COLO668 (cell line): ENCODE results near the gene CCT6B.
"Not testable (repeated sequence)": the region's sequence is repeated elsewhere in the genome, so short reads cannot be mapped to it uniquely, and the experiment has no call there.

ENCODE experiments used
- DNase-seq: peaks from one replicate; lab custom pipeline; 2025; ENCODE audit not compliant: unreplicated experiment; lab: John Stamatoyannopoulos, UW

The CCT6B gene

DNA sequence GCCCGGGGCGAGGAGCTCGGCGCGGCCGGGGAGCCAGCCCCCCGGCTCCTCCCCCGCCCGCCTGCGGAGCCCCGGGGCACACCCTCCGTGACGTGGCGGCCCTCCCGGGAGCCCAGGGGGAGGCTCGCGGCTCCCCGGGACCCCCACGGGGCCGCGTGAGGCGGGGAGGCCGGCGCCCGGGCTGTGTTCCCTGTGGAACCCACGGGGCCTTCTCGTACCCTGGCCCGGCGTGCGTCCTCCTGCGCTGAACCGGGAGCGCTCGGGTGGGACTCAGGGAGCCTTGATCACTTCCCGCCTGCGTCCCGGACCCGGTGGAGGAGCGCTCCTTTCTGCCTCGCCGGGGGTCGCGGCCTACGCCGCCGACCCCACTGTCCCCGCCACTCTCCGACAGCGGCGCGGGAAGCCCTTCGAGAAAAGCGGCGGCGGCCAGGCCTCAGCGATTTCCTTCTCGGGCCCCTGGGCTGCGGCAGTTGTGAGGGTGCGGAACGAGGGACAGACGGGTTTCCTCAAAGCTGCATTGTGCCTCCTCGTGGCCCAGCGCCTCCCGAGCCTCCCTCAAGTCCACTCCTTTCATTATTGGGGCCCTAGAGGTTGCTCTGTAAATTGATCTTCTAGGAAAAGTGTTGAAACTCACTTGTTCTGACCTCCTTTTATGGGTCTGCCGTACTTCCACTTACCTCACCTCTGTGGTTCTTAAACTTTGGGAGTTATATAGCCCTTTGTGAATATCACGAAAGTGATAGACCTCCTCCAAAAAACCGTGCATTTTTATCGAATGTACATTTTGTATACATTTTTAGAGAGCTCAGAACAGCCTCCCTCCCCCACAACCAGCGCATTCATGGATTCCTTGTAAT lies 19.6 kb upstream of the CCT6B start:
- peak; percentile 78 for DNase-seq

DNA sequence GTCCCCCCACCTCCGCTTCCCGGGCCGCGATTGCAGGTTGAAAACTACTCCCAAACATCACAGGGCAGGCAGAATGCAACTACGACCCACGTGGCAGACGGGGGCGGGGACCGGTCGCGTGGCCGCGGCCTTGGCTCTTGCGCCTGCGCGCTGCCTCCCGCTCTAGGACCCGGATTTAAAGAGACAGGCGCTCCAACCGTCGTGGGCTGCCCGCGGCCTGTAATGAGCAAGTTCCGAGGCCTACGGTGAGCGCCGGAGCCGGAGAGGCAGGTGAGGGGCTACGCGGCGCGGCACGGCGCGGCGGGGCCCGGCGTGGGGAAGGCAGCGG lies 19.1 kb upstream of the CCT6B start, which contains the start of gene LIG3:
Gene LIG3, plus strand, starts transcription at position 160 of the 328 bp plus-strand sequence. CDS start 2,494 bp downstream, outside the sequence.
- peak; percentile 87 for DNase-seq

DNA sequence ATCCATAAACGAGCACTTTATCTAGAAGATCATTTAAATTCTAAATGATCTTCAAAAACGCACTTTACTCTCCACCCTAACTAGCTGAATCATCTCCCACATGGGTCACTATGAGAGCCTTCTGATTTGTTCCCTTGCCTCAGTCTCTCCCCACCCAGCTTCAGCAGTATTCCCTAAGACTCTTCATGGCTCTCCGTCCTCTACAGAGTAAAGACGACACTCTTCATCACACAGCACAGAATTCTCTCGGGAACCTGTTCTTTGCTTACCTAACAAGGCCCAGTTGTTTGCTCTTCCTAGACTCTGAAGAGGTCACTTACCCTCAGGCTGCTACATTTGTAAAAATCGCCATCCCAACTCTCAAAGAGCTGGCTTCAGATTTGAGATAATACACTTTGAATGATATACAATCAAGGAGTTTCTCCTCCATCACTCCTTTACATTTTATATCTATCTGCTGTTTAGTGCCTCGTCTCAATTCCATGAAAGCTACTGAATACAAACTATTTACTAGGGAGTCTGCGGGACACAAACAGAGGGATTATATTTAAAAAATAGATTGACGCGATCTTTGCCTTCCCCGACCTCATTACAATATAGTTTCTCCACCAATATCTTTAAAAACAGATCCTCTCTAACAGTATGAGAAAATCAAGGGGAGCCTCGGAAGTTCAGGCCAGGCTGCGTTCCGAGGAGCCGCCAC lies 18.5 kb upstream of the CCT6B start:
- no peak for DNase-seq

DNA sequence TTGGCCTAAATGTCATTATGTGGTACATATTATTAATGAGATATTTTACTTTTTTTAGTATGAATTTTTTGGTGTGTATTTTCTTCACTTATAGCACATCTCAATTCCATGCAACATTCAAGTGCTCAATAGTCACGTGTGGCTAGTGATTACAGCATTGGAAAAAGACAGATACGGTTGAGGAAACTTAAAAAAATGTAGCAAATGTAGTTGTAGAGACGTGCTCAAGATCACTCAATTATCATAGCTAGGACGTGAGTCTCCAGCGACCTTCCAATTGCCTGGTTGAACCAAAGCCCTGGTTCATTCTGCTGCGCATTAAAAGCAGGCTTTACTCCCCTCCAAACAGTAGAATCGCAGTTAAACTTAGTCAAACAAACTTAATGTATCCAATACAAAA lies 17.9 kb upstream of the CCT6B start:
- DNase-seq, result no peak

DNA sequence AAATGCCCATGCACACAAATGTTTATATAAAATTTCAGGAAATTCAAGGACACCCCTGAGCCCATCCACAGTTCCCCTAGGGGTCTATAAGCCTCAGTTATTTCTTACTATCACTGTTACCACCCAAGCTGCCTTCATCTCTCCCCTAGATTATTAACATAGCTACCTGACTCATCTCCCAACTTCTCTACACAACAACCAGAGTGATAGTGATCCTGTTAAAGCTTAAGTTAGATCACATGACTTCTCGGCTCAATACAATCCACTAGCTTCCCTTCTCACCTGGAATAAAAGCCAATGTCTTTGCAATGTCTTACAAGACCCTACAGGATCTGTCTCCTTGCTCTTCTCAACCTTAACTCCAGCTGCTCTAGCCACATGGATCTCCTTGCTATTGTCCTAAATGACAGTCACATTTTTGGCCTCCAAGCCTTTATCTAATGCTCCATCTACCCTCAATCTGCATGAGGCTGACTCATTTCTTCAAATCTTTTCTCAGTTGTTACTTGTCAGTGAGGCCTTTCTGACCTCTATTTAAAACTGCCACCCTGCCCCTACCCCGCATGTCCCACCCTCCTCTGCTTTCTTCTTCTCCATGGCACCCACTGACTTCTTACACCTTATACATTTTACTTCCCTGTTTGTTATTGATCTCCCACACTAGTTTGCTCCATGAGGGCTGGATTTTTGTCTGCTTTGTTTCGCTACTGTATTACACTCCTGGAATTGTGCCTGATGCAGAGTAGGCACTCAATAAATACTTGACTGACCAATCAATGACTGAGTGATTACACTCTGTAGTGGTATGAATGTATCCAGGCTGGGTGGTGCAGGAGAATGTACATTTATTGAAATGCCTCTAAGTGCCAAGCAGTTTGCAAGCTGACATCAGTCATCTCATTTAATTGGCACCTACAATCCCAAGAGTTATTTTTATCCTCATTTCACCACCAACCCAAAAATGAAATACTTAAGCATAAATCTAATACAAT lies 13.8 kb upstream of the CCT6B start:
- no peak for DNase-seq

DNA sequence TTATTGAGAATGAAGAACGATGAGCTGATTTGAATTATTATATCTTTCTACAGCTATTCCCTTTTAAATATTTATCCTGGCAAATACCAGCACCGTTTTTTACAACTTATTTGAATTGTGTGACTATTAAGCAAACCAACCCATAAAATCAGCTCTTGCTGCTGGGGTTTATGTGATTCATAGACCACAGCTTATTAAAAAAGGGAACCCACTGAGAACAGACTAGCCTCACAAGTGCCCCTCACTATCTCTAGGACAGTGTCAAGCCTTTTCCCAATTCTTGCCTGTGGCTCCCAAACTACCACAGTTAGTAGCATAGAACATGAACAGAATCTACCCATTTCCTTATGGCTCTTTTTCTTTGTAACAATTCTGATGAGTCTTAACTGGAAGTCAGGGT lies 12.9 kb upstream of the CCT6B start:
- no peak for DNase-seq

DNA sequence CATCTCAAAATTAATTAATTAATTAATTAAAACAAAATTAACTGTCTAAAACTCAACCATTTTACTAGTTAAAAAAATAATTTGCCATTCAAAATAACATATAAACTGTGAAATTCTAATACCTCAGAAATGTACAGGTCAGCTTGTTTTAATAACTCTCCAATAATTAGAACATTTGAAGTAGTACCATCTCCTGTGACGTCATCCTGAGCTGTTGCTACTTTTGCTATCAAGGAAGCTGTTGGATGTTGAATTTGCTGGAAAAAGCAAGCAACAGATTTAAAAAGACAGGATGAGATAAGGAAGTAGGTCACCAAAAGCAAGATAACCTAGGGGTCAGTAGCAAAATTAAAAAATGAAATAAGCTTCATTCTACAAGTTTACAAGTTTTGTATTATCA lies 2.8 kb downstream of the CCT6B start:
- no peak for DNase-seq

DNA sequence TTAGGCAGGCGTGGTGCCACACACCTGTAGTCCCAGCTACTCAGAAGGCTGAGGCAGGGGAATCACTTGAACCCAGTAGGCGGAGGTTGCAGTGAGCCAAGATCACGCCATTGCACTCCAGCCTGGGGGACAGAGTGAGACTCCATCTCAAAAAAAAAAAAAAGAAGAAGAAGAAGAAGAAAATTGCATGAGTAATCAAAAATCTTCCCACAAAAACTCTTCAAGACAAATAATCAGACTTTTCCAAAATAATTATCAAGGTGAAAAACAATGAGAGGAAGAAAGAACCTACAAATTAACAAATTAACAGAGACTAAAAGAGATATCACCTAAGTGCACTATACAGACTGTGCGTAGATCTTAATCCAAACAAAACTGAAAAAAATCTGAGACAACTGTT lies 10.5 kb downstream of the CCT6B start:
- not testable (repeated sequence) for DNase-seq

DNA sequence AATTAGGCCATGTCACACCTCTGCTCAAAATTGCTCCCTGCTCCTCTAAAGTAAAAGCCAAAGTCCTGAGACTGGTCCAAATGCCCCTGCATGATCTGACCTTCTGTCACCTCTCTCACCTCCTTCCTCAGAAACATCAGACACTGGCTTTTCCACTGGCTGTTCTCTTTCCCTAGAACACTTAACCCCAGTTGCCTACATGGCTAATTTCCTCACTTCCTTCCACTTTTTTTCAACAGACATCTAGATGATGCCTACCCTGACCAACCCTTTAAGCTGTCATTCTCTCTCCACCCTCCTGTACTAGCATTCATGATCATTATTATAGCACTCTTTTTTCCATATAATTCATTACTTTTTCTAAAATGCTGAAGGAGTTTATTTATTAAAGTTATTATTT lies 31.0 kb downstream of the CCT6B start:
- no peak for DNase-seq

DNA sequence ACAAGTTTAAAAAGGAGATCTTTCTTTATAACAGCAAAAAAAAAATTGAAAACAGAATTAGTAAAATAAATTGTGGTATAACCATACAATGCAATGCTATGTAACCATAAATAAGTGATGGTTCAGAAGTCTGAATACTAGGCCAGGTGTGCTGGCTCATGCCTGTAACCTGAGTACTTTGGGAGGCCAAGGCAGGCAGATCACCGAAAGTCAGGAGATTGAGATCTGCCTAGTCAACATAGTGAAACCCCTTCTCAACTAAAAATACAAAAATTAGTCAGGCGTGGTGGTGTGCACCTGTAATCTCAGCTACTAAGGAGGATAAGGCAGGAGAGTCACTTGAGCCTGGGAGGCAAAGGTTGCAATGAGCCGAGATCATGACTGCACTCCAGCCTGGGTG lies 34.6 kb downstream of the CCT6B start:
- DNase-seq, result no peak

DNA sequence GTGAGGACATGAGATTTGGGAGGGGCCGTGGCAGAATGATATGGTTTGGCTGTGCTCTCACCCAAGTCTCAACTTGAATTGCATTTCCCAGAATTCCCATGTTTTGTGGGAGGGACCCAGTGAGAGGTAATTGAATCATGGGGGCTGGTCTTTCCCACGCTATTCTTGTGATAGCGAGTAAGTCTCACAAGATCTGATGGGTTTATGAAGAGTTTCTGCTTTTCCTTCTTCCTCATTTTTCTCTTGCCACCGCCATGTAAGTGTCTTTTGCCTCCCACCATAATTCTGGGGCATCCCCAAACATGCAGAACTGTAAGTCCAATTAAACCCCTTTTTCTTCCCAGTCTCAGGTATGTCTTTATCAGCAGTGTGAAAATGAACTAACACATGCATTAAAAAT lies 40.6 kb downstream of the CCT6B start:
- no peak for DNase-seq

DNA sequence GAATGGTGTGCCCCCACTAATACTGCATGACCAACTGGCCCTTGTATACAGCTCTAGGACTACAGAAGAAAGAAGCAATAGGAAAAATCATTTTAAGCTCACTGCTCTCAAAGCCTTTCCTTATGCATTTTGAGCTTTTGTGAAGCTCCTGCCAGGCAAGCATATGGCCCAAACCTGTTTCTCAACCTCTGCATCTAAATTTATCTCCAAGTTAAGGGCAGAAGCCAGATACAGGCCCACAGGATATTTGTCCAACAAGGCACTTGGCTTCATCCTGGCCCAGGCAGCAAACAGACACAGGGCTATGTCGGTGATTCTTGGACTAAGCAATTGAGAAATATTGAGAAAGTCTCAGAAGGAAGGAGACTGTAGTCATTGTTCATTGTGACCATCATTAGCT lies 43.9 kb downstream of the CCT6B start:
- no peak for DNase-seq

DNA sequence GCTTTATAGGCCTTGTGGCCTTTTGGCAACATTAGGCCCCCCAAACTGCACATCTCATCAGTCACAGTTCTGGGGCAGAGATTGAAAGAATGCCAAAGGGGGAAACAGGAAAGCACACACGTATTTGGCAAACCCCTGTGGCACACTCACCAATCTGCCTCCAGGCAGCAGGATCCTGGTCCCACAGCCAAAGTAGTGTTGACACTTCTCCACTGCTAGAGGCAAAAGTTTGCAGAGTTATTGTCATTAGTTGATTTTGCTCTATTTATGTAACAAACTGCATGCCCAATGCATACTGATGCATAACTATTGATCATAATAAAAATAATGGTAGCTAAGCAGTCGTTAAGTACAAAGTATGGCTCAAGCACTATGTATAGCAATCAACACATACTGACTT lies 45.1 kb downstream of the CCT6B start:
- DNase-seq, result no peak

DNA sequence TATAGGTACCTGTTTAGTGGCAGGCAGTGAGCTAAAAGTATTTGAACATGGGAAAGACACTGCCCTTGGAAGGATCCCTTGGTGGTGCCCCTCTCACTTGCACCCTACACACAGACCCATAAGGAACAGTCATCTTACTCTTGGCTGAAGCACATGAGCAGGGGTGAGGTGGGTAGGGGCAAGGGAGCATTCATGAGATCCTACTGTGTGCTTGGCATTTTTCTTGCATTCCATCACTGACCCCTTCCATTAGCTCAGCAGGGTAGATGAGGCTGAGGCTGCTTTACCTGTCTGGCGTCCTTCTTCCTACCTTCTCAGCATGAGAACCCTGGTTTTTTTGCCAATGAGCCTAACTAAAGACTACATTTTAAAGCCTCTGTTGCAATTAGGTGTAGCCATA lies 48.3 kb downstream of the CCT6B start:
- DNase-seq, result no peak

DNA sequence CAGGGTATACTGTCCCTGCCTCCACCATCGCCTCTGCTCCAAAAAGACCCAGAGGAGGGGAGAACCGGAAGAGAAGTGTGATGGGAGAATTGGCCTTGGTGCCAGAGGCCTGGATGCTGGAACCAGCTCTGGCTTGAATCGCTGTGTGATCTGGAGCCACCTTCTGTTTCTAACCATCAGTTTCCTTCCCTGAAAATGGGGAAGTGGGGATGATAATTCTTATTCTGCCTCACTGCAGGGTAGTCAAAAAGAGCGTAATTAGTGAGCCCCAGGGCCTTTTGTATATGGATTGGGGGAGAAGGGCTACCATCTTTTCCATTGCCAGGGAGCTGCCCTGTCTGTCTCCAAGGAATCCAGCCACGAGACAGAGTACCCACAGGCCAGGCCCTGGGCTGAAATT lies 52.2 kb downstream of the CCT6B start:
- DNase-seq, result no peak

DNA sequence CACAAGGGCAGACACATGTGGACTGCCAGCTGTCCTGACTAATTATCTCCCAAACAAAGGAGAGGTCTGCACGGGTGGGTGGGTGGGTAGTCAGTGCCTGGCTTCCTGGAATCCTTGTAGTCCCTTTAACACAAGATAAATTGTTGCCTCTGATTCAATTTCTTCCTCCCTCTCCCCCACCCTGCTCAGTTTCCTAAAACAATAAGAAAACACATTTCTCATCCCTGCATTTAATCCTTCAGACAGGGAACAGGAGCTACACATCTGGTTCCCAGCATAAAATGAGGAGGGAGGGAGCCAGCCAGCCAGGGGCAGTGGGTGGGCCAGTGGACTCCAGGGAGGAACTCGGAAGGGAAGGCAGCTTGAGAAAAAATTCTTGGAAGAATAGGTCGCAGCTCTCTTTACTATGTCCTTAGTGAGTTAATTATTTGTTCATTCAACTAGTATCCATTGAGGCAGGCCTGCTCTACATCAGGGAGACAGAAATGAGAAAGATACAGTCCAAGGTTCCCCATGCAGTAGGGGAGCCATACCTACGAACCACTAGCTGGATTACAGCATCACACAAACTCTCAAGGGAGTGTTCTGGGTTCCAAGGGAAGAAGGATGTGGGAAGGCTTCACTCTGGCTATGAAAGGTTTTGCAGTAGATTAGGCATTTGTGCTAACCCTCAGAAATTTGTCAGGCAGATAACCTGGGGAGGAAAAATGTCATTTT lies 58.3 kb downstream of the CCT6B start:
- no peak for DNase-seq

DNA sequence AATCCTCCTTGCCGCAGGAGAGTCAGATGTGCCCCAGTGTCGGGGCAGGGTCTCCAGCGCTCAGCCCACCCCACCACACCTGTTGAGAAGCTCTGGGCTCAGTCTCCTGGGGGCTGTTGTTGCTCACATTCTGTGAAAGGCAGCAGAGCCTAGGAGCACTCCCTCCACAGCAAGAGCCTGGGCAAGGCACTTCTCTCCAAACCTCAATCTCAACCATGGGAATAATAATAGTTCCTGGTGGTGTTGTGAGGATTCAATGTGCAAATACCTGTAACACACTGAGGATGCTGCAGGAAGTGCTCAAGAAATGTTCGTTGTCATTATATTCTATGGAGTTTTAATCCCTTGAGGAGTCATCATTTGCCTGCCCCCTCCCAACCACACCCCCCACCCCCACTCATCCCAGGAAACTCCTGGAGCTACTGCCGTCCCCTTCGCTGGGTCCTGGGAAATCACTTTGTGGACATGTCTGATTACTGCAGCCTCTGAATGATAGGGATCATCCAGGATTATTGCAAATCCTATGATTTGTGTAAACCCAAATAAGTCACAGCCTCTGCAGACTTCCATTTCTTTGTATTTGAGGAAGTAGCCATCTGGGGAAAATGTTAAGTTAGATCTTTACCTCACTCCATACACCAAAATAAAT lies 61.5 kb downstream of the CCT6B start:
- no peak for DNase-seq

DNA sequence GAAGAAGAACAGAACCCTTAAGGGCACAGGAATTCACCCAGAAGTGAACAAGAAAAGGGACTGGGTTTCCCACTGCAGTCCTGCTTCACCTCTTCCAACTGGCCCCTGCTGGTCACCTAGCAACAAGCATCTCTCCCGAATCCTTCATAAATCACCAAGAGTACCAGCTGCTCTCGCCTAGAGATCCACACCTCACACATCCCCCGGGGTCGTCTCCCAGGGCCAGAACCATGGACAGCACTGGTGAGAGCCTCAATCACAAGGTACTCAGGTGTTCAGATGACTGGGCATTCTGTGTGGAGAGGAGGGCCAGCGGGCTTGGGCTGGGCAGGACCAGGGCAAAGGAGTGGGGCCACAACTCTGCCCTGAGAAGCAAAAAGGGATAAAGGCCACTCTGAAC lies 65.9 kb downstream of the CCT6B start:
- DNase-seq, result no peak

DNA sequence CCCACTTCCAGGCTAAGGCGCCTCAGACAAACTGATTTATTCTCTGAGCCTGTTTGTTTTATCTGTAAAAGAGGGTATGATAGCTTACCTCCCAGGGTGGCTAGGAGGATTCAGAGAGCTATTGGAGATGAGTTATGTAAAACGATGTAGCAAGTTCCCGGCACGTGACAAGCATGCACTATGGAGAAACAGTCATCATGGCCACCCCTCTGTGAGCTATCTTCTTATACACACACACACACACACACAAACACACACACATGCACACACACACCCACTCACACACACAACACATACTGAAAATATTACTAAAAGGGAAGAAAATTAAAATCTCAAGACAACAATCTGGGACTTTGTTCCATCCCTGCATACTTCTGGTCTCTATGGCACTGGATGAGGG lies 66.3 kb downstream of the CCT6B start:
- no peak for DNase-seq
